Measurements from ENCODE around the gene FGD2. TPM values are rescaled to one million over a fixed set of nuclear protein-coding genes. Genes with fewer than 3 reads are reported as not detected.

The FGD2 gene
- total RNA-seq, 2 donors from 2014 or later = 4.9 to 8.0 TPM

GRCh38 chr6:37049758-37050044 is 44.2 kb downstream of the FGD2 start:
- no peak for TF ChIP-seq CTCF (IDR thresholded peaks at IDR 0.05)
- Histone ChIP-seq H3K27me3 (no peaks in the 10 kb centered on the region), H3K27ac (peak overlapping the region; percentile 10 to 12), H3K36me3 (no peaks in the 10 kb centered on the region), H3K4me1 (peaks cover 0 to 23% of the 10 kb centered on the region in 2 donors), H3K9me3 (no peaks in the 10 kb centered on the region), H3K4me3 (no peak overlapping the region)
- DNase-seq (ENCODE audit: low spot score) = no peak

DNA sequence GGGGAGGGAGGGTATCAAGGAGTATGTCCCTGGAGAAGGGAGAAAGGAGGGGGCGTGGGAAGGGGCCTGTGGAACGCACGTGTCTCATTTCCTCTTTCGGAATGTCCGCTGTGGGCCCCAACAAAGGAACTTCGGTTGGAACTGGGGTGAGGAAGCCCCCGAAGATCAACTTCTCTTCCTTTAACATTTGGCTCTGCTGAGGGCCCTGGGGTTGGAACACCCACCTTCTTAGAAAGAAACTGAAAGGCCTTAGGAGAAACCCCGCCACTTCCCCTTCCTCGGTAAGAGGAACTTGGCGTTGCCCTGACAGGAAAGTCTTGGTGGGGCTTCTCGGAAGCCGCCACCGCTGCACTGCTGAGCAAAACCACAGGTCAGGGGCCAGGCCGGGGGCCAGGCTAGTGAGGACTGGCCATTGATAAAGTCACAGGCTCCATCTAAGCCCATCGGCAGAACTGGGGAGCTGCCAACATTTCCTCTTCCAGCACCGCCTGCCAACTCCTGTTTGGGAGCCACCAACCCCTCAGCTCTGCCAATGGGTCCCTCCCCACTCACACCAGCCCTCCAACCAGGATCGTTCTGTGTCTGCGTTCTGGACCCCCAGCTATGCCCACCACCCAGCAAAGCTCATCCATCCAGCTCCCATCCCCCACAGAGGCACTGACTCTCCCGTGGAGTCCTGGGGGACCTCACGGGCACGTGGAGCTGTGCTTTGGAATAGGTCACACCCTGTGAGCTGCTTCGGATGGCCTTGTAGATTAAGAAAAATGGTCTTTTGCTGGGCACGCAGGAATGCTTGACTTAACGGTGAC is 44.8 kb downstream of the FGD2 start:
- Histone ChIP-seq H3K4me3 (no peak overlapping the region), H3K36me3 (no peaks in the 10 kb centered on the region), H3K4me1 (peaks cover 0 to 23% of the 10 kb centered on the region in 2 donors), H3K27ac (peak overlapping the region; percentile 10 to 12), H3K27me3 (no peaks in the 10 kb centered on the region), H3K9me3 (no peaks in the 10 kb centered on the region)
- peak; percentile 71 for DNase-seq (ENCODE audit: low spot score)
- TF ChIP-seq CTCF (IDR thresholded peaks at IDR 0.05) = no peak

DNA sequence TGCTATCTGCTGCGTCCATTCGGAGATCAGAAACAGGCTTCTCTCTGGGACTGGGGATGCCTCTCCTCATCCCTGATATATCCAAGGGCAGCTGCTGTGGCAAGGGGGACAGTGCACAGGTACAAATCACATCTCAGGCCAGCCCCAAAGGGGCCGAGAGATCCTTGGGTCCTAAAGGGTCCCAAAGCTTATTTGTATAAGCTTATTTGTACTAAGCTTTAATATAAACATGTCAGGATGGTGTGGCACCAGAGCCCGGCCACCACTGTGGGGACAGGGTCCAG is 45.3 kb downstream of the FGD2 start:
- H3K36me3 ChIP-seq = no peaks in the 10 kb centered on the region
- peaks cover 0 to 23% of the 10 kb centered on the region in 2 donors for H3K4me1 ChIP-seq
- H3K27ac ChIP-seq = peak overlapping the region in 1 of 2 donors; percentile 42
- no peaks in the 10 kb centered on the region for H3K27me3 ChIP-seq
- no peak for DNase-seq (ENCODE audit: low spot score)
- no peak for TF ChIP-seq CTCF (IDR thresholded peaks at IDR 0.05)
- no peaks in the 10 kb centered on the region for H3K9me3 ChIP-seq
- H3K4me3 ChIP-seq = no peak overlapping the region

GRCh38 chr6:37051138-37052026 is 45.9 kb downstream of the FGD2 start:
- H3K27me3 ChIP-seq = no peaks in the 10 kb centered on the region
- peak; percentile 94 for DNase-seq (ENCODE audit: low spot score)
- peak; percentile 90 for TF ChIP-seq CTCF (IDR thresholded peaks at IDR 0.05)

GRCh38 chr6:37052027-37052628 is 46.7 kb downstream of the FGD2 start:
- TF ChIP-seq CTCF (IDR thresholded peaks at IDR 0.05) = no peak
- H3K27ac ChIP-seq = no peak overlapping the region
- no peaks in the 10 kb centered on the region for H3K36me3 ChIP-seq
- H3K4me1 ChIP-seq = peaks cover 0 to 23% of the 10 kb centered on the region in 2 donors
- H3K9me3 ChIP-seq = no peaks in the 10 kb centered on the region
- H3K27me3 ChIP-seq = no peaks in the 10 kb centered on the region
- H3K4me3 ChIP-seq = no peak overlapping the region
- no peak for DNase-seq (ENCODE audit: low spot score)

More at GRCh38 chr6:37051138-37052026, 45.9 kb downstream of the FGD2 start:
- peaks cover 0 to 23% of the 10 kb centered on the region in 2 donors for H3K4me1 ChIP-seq
- no peaks in the 10 kb centered on the region for H3K36me3 ChIP-seq
- H3K27ac ChIP-seq = peak overlapping the region in 1 of 2 donors; percentile 42
- H3K9me3 ChIP-seq = no peaks in the 10 kb centered on the region
- no peak overlapping the region for H3K4me3 ChIP-seq

All from right atrium auricular region (tissue), 2 donors.